Activated CD4-positive, alpha-beta T cell treated with anti-CD3 and anti-CD28 coated beads for 24 hours (primary cell): ENCODE data around the gene RELCH.

Experiments used
- DNase-seq, 2 donors: peaks; one replicate each; pipeline ENCODE4 v3.0.0-alpha.2; 2020; ENCODE audit warnings: low read depth in 2 of 2

Gene RELCH

DNA sequence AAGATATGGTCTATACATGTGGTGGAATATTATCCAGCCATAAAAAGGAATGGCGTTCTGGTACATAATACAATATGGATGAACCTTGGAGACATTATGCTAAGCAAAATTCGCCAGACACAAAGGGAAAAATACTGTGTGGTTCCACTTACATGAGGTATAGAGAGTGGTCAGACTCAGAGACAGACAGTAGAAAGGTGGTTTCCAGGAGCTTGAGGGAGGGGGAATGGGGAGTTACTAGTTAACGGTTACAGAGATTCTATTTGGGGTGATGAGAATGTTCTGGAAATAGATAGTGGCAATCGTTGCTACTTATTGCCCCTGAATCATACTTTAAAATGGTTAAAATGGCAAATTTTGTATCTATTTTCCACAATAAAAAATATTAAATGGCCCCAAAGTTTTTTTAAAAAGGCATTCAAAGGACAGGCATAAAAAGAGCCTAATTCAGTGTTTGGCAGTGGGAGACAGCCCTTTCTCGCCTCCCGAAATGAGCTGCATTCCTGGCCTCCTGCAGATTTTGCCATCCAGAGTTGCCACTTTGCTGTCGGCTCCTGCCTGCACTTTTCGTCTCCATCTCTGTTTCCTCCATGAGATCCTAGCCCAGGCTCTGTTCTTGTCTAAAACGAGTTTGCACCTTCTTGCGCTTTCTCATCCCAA lies 151.5 kb downstream of the RELCH start:
- DNase-seq: no peak

GRCh38 chr18:62339106-62339988 lies 152.3 kb downstream of the RELCH start:
- DNase-seq: peak in 1 of 2 donors; percentile 7

DNA sequence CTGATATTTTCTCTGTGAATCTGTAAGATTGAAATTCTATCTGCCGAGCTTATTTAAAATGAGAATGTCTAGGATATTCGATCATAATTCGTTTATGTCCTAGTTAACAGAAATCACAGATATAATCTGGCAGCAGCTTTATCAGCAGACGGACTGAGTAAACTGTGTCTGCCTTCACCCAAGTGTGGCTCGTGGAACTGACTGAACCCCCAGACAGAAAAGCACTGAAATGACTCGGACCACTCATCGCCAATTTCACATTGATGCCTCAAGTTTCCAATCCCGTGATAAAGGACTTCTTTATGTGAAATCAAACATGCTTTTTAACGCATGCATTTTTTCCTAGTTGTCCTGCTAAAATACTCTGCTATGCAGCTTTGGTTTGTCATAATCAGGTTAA lies 153.9 kb downstream of the RELCH start:
- no peak for DNase-seq

DNA sequence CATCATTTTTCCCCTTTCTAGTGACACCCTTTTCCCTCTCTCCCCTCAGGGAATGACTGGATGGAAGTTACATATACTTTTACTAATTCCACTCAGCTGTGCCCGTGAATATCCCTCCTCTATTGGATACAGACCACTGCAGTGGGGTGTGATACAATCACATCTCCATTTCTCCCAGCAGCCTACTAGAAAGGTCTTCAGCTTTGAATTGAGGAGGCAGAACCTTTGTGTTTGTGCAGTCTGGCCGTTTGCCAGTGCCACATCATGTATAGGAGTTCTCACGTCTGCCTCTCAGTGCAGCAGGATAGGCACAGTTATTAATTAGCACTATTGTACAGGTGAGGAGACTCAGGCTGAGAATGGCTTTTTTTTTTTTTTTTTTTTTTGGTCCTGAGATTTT lies 154.4 kb downstream of the RELCH start:
- no peak for DNase-seq

- no peak for DNase-seq
Measured at GRCh38 chr18:62342884-62343283, 155.8 kb downstream of the RELCH start.

- no peak for DNase-seq
Measured at GRCh38 chr18:62343316-62343715, 156.3 kb downstream of the RELCH start.

DNA sequence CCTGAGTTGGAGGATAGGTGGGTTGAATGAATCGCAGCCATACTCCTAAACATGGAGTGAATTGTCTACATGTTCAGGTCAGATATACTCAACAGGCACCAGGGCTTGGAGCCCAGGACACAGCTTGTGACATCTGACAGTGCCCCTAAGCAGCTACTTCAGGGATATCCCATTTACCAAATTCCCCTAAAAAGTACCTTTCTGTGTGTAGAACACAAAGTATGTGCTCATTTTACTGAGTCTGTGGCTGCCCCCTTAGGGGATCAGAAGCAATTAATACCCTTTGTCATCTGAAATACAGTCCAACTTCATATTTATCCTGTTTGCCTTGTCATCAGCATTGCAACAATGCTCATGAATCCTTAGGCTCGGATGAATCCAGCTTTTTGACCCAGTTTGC lies 158.9 kb downstream of the RELCH start:
- no peak for DNase-seq

DNA sequence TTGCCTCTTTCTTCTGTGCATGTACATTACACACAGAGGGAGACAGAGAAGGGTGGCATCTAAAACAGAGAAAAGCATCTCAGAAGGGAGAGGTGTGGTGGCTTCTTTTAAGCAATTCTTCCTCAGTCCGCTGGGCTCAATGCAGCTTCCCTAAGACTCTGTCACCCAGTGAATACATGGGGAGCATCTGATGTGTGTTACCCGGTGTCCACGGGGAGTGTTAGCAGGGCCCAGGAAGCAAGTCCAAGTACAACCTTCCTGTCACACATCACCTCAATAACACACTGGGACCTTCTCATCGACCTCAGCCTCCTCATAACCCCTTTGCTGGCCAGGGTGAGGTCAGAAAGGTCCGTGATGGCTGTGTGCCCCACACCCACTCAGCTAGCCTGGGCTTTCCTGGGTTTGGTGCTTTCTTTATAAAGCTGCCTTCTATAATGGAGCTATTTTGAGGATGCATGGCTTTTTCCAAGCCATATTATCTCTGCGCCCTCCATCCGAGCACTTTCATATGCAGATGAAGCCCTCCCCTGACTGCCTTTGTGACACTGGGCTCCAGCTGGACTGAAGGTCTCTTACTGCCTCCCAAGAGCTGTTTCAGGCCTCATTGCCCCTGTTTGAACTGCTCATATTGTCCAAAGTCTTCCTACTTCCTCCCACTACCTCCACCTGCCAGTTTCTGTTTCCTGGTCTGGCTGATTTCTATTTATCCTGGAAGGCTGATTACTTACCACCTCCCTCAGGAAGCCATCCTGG lies 159.5 kb downstream of the RELCH start:
- no peak for DNase-seq

DNA sequence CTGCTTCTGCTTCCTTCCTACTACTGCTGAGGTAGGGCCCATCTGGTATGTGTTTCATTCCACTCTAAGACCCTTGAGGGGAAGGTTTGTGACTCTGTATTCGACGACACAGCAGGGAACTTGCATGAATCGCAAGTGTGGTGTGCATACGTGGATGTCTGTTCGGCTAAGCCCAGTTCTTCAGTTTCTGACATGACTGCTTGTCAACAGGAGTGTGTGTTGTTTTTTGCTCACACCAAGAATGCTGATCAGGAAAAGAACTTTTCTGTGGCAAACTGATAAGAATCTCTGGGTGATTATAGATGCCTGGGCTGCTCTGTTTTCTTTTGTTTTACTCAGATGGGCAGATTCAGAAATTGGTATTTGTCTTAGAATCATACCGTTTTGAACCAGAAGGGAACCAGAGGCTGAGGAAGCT lies 160.0 kb downstream of the RELCH start:
- no peak for DNase-seq

DNA sequence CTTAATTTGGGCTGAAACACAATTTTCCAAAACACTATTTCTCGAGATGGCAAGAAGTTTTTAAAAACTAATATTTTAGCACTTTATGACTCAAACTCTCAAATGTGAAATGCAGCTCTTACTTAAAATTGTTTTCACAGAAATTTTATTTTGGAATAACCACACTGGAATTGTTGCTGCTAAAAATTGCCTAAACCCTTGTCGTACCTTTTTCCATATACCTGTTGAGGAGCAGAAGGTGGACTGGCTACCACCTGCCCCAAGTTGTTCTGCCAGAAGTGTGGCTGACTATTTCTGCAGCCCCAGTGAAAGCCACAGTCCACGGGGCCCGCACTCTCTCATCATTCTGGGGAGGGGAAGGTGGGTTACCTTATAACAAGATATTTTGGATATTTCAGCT lies 161.4 kb downstream of the RELCH start:
- no peak for DNase-seq

DNA sequence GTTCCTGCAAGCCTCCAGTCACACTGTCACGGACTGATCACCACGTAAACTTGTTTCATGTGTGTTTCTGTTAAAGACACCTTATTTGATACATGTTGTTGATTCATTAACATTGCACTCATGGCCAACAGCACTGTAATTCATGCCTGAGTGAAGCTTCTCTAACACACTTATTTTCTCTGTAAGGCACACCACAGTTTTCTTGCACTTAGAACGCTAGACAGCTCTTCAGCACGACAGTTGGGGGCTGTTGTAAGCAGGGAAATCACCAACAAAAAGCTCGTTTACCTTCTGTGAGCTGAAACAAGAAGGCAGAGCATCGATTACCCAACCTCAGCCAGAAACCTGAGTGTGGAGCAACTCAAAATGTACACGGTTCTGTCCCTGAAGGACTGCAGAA lies 166.1 kb downstream of the RELCH start:
- DNase-seq: no peak

- DNase-seq: no peak
Measured at GRCh38 chr18:62354151-62354550, 167.1 kb downstream of the RELCH start.

- DNase-seq: no peak
Measured at GRCh38 chr18:62357079-62357719, 170.1 kb downstream of the RELCH start.
